ENCODE results near the gene ARHGEF16.

ARHGEF16 gene

GRCh38 chr1:3456964-3457909 lies 2.8 kb downstream of the ARHGEF16 start:
- no peak for DNase-seq (ENCODE audit: low read depth in 1 of 2, low spot score in 1 of 2)

- no peak for DNase-seq (ENCODE audit: low read depth in 1 of 2, low spot score in 1 of 2)
These were observed 3.7 kb downstream of the ARHGEF16 start for GRCh38 chr1:3457910-3458883.

GRCh38 chr1:3459051-3459908 lies 4.8 kb downstream of the ARHGEF16 start:
- DNase-seq (ENCODE audit: low read depth in 1 of 2, low spot score in 1 of 2) = no peak

- DNase-seq (ENCODE audit: low read depth in 1 of 2, low spot score in 1 of 2) = no peak
These were observed 5.6 kb downstream of the ARHGEF16 start for GRCh38 chr1:3459940-3460671.

GRCh38 chr1:3460672-3461131 lies 6.2 kb downstream of the ARHGEF16 start:
- DNase-seq (ENCODE audit: low read depth in 1 of 2, low spot score in 1 of 2) = no peak

- DNase-seq (ENCODE audit: low read depth in 1 of 2, low spot score in 1 of 2) = no peak
These were observed 6.9 kb downstream of the ARHGEF16 start for GRCh38 chr1:3461238-3461933.

- DNase-seq (ENCODE audit: low read depth in 1 of 2, low spot score in 1 of 2) = no peak
These were observed 7.4 kb downstream of the ARHGEF16 start for GRCh38 chr1:3461934-3462275.

GRCh38 chr1:3462356-3463012 lies 8.0 kb downstream of the ARHGEF16 start:
- no peak for DNase-seq (ENCODE audit: low read depth in 1 of 2, low spot score in 1 of 2)

- no peak for DNase-seq (ENCODE audit: low read depth in 1 of 2, low spot score in 1 of 2)
These were observed 8.5 kb downstream of the ARHGEF16 start for GRCh38 chr1:3463013-3463385.

GRCh38 chr1:3463408-3463863 lies 9.0 kb downstream of the ARHGEF16 start:
- DNase-seq (ENCODE audit: low read depth in 1 of 2, low spot score in 1 of 2) = no peak

- no peak for DNase-seq (ENCODE audit: low read depth in 1 of 2, low spot score in 1 of 2)
These were observed 9.6 kb downstream of the ARHGEF16 start for GRCh38 chr1:3463891-3464648.

- no peak for DNase-seq (ENCODE audit: low read depth in 1 of 2, low spot score in 1 of 2)
These were observed 10.2 kb downstream of the ARHGEF16 start for GRCh38 chr1:3464649-3465025.

GRCh38 chr1:3465091-3465934 lies 10.8 kb downstream of the ARHGEF16 start:
- DNase-seq (ENCODE audit: low read depth in 1 of 2, low spot score in 1 of 2) = no peak

GRCh38 chr1:3465935-3466321 lies 11.5 kb downstream of the ARHGEF16 start:
- no peak for DNase-seq (ENCODE audit: low read depth in 1 of 2, low spot score in 1 of 2)

- no peak for DNase-seq (ENCODE audit: low read depth in 1 of 2, low spot score in 1 of 2)
These were observed 12.1 kb downstream of the ARHGEF16 start for GRCh38 chr1:3466366-3467075.

- no peak for DNase-seq (ENCODE audit: low read depth in 1 of 2, low spot score in 1 of 2)
These were observed 12.9 kb downstream of the ARHGEF16 start for GRCh38 chr1:3467096-3468036.

Data from stimulated activated CD4-positive, alpha-beta T cell treated with anti-CD3 and anti-CD28 coated beads, Interleukin-15, amount 100 ng/mL, for 1 hour (primary cell).